GF-D8 (cell line): ENCODE data around the gene RIC1.
"Not testable (repeated sequence)": the region's sequence is repeated elsewhere in the genome, so short reads cannot be mapped to it uniquely, and the experiment has no call there.

ENCODE experiments used
- DNase-seq: peaks from one replicate; lab custom pipeline; 2025; lab: John Stamatoyannopoulos, UW

Gene RIC1

GRCh38 chr9:5721279-5722087, 92.6 kb downstream of the RIC1 start:
- DNase-seq: no peak

- not testable (repeated sequence) for DNase-seq
Observed at GRCh38 chr9:5722679-5723078, 93.8 kb downstream of the RIC1 start.

DNA sequence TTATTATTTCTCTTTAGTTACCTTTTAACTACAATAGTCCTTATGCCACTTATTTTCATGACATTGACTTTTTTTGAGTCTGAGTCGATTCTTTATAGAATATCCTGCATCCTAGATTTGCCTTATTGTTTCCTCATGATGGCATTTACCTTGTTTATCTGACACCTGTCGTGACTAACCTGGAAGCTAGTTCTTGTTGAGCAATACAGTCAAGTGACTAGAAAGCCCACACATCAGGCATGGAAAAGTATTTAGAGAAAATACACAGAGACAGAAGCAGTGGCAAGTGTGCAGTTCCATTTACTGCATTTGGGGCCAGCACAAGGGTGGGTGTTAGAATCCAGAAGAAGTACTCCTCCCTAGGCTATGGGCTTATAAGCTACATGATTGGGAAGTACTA, 106.2 kb downstream of the RIC1 start:
- no peak for DNase-seq

- DNase-seq: no peak
Observed at GRCh38 chr9:5736563-5737346, 107.8 kb downstream of the RIC1 start.

DNA sequence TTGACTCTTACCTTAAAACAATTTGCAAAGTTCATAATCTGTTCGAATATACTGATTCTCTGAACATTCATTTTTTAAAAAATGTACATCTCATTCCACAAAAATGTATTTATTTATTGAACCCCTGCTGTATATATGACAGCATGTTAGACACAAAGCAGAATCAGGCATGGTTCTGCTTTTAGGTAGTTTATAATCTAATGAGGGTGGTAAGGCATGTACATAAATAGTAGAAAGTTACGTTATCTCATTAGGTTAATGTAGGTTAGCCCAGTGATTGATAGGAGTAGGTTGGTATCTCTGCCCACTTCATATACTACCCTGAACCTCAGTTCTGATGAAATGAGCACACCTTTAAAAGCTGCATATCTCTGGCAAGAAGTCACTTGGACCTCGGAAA, 114.2 kb downstream of the RIC1 start:
- DNase-seq: no peak

DNA sequence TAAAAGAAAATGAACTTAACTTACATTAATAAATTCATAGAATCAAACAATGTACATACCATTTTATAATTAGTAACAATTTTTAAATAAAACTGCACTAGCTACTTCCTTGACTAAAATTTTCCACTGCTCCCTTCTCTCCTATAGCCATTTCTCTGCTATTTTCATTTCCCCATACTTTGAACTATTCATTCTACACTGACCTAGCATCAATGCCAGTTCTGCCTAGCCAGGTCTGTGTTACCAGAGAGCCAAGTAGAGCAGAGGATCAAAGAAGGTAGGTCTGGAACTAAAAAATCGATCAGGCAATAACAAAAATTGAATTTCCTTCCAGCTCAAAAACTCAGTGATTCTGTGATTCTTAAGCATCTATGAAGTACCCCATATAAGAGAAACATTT, 119.5 kb downstream of the RIC1 start:
- DNase-seq: no peak

GRCh38 chr9:5749306-5749705, 120.4 kb downstream of the RIC1 start:
- no peak for DNase-seq

DNA sequence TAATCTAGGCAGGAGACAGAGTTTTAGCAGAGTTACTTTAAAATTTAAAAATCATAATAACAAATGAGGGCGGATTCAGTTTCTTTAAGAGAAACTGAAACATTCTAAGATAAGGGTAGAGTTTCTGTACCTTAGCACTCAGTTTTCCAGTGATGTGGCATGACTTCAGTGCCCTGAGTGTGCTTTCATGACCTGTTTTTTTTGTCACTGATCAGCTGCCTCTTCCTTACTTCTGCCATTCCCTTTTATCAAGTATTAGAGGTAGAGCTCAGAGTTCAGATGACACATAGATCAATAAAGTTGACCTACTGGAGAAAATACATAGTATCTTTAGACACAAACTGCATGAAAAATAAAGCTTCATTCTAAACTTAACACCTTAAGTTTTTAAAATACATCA, 121.7 kb downstream of the RIC1 start:
- no peak for DNase-seq

GRCh38 chr9:5756633-5757032, 127.7 kb downstream of the RIC1 start:
- DNase-seq: no peak

DNA sequence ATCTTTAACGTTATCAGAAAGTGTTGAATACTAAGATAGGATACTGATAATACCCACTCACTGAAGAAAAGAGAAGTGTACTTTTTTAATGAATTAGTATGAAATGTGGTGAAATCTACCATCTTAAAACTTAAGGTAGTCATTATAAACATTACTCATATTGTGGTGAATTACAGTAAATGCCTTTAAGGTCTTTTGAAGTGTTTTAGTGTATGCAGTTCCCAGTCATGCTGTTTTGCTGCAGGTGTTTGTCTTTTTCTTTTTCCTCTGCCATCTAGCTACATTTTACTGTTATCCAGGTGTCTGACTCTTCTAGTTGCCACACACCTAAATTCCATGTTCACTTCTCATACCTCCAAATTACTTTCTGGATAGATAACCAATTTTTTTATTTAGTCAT, 131.4 kb downstream of the RIC1 start:
- no peak for DNase-seq

DNA sequence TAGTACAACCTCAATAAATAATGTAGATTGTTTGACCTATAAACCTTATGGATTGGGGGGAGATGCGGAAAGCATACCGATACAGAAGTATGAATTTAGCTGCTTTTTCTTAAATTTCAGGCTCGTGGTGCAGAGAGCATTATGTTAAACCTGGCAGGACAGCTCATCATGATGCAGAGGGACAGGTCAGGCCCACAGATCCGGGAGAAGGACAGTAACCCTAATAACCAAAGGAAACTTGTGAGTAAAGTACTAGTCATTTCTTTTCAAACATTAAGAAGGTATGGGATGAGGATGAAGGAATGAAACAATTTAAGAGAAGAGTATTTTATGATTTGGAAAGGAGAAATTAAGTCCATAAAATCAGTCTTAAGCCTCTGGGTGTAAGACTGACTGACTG, 133.5 kb downstream of the RIC1 start:
- DNase-seq: no peak

DNA sequence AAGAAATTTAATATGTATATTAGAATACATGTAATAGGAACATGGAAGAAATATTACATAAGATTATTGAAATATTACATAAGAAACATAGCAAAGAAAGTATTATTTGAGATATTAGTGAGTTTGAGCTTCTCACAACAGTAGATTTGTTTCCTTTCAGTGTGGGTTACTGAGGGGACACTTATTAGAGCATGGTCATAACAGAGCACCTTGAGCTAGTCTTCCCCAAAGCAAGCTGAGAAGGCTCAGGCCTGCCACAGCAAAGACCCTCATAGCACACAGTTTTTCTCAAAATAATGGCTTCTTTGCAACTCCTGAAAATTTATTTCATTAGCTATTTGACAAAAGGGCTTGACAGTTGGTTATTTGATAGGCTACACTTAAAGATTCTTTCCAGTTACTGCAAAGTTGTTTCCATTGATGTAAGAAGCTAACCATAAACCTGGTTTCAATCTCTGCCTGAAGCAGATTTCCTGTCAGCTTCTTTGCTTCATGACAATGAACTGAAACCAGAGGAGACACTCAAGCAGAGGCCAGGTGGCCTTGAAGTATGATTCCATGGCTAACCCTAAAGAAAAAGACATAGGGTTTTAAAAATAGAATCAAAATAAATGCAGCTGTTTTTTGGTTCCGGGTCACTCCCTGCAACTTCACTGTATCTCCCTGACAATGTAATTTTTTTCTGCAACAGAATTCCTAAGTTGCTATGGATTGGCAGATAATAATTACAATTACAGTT, 135.4 kb downstream of the RIC1 start:
- DNase-seq: no peak

DNA sequence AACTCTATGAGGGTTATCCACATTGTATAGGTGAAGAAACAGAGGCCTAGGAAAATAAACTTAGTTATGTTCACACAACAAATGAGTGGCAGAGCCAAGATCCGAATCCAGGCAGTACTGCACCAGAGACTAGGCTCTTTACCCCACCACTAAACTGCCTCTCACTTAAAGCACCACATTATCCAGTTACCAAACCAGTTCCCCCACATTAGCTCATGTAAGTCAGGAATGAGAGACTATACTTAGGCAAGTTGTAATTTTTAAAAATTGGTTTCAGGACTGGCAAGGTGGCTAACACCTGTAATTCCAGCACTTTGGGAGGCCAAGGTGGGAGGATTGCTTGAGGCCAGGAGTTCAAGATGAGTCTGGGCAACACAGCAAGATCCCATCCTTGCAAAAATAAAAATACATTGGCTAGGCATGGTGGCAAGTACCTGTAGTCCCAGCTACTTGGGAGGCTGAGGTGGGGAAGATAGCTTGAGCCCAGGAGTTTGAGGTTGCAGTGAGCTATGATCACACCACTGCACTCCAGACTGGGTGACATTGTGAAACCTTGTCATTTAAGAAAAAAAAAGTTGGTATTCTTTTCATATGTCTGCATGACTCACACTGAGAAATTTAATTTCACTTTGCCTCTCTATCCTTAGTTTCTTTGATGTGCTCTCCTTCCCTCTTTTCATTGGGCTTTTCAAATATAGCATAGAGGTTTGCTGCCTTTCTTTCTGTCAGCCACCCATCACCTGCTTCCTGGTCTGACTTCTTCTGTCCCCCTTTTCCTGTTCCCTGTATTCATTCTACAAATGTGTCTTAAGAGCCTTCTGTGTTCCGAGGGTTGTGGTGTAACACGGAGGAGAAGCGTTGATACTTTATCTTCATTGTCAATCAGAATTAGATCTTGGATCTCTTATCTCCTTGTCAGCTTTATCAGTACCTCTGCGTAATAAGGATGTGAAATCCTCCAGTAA, 139.3 kb downstream of the RIC1 start:
- no peak for DNase-seq

GRCh38 chr9:5773324-5773999, 144.6 kb downstream of the RIC1 start:
- no peak for DNase-seq

GRCh38 chr9:5778805-5779204, 149.9 kb downstream of the RIC1 start:
- no peak for DNase-seq

DNA sequence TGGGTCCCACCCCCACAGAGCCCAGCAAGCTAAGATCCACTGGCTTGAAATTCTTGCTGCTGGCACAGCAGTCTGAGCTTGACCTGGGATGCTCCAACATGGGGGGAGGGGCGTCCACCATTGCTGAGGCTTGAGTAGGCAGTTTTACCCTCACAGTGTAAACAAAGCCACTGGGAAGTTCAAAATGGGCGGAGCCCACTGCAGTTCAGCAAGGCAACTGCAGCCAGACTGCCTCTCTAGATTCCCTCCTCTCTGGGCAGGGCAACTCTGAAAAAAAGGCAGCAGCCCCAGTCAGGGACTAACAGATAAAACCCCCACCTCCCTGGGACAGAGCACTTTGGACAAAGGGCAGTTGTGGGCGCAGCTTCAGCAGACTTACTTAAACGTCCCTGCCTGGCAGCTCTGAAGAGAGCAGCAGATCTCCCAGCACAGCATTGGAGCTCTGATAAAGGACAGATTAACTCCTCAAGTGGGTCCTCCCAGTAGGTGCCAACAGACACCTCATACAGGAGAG, 150.9 kb downstream of the RIC1 start:
- not testable (repeated sequence) for DNase-seq

GRCh38 chr9:5783420-5783819, 154.5 kb downstream of the RIC1 start:
- DNase-seq: not testable (repeated sequence)

GRCh38 chr9:5783982-5784381, 155.1 kb downstream of the RIC1 start:
- no peak for DNase-seq

GRCh38 chr9:5784526-5785315, 155.8 kb downstream of the RIC1 start:
- DNase-seq: no peak
